DND-41 (cell line): ENCODE data around the gene TLR4.

Experiments used
- CTCF ChIP-seq: IDR thresholded peaks from 2 replicates; pipeline ENCODE4 v1.5.1; 2012; ENCODE audit warnings: borderline replicate concordance, low read length, moderate library complexity, mild to moderate bottlenecking; ENCODE audit not compliant: poor library complexity, severe bottlenecking; ENCODE audit errors: extremely low read depth
- EZH2 ChIP-seq: IDR thresholded peaks from 3 replicates; pipeline ENCODE4 v1.6.1; 2012; ENCODE audit warnings: borderline replicate concordance, low read depth, mild to moderate bottlenecking, moderate library complexity, low read length, inconsistent platforms; ENCODE audit not compliant: severe bottlenecking

GRCh38 chr9:117715411-117715989, 11.3 kb downstream of the TLR4 start:
- TF ChIP-seq CTCF (no peak), EZH2 (no peak)
